Measurements from ENCODE around the gene PPFIA2. TPM values are rescaled to one million over a fixed set of nuclear protein-coding genes. Genes with fewer than 3 reads are reported as not detected.
"Not testable (repeated sequence)": the region's sequence is repeated elsewhere in the genome, so short reads cannot be mapped to it uniquely, and the experiment has no call there.

Gene PPFIA2
- polyA plus RNA-seq, 3 donors: 4.4 to 6.1 (median 4.6) TPM

- no peak for DNase-seq (ENCODE audit: low read depth in 3 of 3, low spot score in 2 of 3)
Observed at GRCh38 chr12:81222846-81223592, 536.1 kb downstream of the PPFIA2 start.

DNA sequence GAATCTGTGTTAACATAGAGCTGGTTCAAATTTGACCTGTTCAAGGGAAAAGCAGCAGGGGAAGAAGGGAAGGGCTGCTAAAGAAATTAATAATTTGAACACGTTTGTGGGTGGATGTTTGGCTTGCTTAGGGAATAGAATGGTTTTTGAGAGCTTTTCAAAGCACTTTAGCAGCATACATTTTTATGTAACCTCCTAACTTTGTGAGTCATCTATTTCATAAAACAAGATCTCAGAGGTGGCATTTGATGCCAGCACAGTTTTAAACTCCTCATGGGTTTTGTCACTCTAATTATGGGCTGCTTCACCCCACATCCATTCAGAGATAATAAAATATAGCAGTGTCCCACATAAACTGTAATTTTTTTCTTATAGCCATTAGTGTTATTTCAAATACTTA is 537.5 kb downstream of the PPFIA2 start:
- no peak for DNase-seq (ENCODE audit: low read depth in 3 of 3, low spot score in 2 of 3)

DNA sequence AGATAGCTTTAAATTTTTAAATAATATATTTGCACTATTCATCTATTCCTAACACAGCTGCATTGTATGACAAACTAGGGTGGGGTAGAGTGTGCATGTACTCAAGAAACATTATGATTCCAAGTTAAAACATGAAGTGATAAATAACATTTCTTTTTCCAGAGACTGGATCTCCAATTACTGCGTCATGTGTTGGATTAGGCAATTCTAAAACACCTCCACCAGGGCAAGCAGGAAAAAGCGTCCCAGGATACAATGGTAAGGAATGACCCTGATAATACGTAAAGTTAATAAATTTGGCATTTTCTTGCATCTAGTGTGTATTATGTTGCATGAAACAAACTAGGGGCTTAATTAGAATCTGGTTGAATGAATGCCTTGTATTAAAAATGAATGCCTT is 542.4 kb downstream of the PPFIA2 start:
- DNase-seq (ENCODE audit: low read depth in 3 of 3, low spot score in 2 of 3): no peak

DNA sequence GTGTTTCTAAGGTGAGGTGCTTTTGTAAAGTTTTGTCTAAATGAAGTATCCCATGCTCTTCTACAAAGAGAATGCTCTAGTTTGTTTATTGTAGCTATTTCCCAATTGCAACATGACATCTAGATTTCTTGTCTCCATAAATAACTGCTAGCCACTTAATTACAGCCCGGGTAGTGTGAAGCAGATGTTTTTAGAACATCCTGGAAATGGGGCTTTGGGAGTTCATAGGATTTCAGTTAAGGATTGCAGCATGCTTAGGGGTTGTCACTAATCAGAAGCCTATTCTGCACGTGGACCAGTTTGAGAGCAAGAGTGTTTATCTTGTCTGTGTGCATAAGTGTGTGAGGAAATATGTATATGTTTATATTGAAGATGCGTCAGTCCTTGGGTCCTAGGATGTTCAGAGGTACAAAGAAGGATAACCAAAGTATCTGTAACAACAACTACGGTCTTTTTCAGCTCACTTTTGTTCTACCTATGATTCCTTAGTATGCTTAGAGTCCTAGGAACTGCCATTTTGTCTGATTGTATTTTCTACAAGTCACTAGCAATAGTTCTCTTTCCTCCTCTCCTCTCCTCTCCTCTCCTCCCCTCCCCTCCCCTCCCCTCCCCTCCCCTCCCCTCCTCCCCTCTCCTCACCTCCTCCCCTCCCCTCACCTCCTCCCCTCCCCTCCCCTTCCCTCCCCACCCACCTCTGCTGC is 546.0 kb downstream of the PPFIA2 start:
- DNase-seq (ENCODE audit: low read depth in 3 of 3, low spot score in 2 of 3): no peak

DNA sequence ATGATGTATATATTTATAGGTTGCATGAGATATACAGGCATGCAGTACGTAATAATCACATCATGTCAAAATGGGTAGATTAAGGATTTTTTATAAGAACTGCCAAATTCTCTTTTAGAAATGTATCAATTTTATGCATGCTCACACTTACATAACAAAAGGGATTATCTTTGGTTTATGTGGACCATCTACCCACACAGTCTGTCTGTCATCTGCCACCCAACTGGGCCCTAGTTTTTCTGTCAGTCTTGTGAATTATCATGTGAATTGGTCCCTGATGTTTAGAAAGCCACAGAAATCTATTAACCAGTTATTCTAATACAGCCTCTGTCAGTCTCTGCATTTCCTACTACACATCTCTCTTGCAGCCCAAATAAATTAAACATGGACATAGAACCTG is 547.8 kb downstream of the PPFIA2 start:
- DNase-seq (ENCODE audit: low read depth in 3 of 3, low spot score in 2 of 3): no peak

DNA sequence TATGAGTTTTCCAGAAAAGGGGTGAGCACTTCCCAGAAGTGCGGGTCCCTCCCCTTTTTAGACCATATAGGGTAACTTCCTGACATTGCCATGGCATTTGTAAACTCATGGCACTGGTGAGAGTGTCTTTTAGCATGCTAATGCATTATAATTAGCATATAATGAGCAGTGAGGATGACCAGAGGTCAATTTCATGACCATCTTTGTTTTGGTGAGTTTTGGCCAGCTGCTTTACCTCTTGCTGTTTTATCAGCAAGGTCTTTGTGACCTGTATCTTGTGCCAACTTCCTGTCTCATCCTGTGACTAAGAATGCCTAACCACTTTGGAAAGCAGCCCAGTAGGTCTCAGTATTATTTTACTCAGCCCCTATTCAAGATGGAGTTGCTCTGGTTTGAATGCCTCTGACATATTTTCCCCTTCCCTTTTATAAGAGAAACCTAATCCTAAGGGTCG is 549.4 kb downstream of the PPFIA2 start:
- DNase-seq (ENCODE audit: low read depth in 3 of 3, low spot score in 2 of 3): not testable (repeated sequence)

GRCh38 chr12:81209012-81209411 is 550.1 kb downstream of the PPFIA2 start:
- no peak for DNase-seq (ENCODE audit: low read depth in 3 of 3, low spot score in 2 of 3)

- no peak for DNase-seq (ENCODE audit: low read depth in 3 of 3, low spot score in 2 of 3)
Observed at GRCh38 chr12:81208187-81208911, 550.8 kb downstream of the PPFIA2 start.
